ENCODE measurements around the gene WDR36.

WDR36 gene

GRCh38 chr5:111106320-111106948 is 14.3 kb downstream of the WDR36 start:
- no peak for DNase-seq

GRCh38 chr5:111107371-111107770 is 15.2 kb downstream of the WDR36 start:
- no peak for DNase-seq

GRCh38 chr5:111111956-111112355 is 19.8 kb downstream of the WDR36 start:
- no peak for DNase-seq

GRCh38 chr5:111113678-111114077 is 21.5 kb downstream of the WDR36 start:
- DNase-seq = no peak

GRCh38 chr5:111115229-111115628 is 23.1 kb downstream of the WDR36 start:
- DNase-seq = no peak

- no peak for DNase-seq
Measured at GRCh38 chr5:111116550-111116949, 24.4 kb downstream of the WDR36 start.

- no peak for DNase-seq
Measured at GRCh38 chr5:111117136-111117535, 25.0 kb downstream of the WDR36 start.

GRCh38 chr5:111119221-111119620 is 27.1 kb downstream of the WDR36 start:
- DNase-seq = no peak

GRCh38 chr5:111119856-111120255 is 27.7 kb downstream of the WDR36 start:
- DNase-seq = no peak

- DNase-seq = no peak
Measured at GRCh38 chr5:111120911-111121310, 28.8 kb downstream of the WDR36 start.

- no peak for DNase-seq
Measured at GRCh38 chr5:111121926-111122325, 29.8 kb downstream of the WDR36 start.

- DNase-seq = no peak
Measured at GRCh38 chr5:111122398-111122797, 30.2 kb downstream of the WDR36 start.

- no peak for DNase-seq
Measured at GRCh38 chr5:111124793-111125192, 32.6 kb downstream of the WDR36 start.

- no peak for DNase-seq
Measured at GRCh38 chr5:111126896-111127295, 34.7 kb downstream of the WDR36 start.

GRCh38 chr5:111127453-111128195 is 35.5 kb downstream of the WDR36 start:
- no peak for DNase-seq

GRCh38 chr5:111129938-111130337 is 37.8 kb downstream of the WDR36 start:
- no peak for DNase-seq

- no peak for DNase-seq
Measured at GRCh38 chr5:111131356-111131755, 39.2 kb downstream of the WDR36 start.

GRCh38 chr5:111132076-111132475 is 39.9 kb downstream of the WDR36 start:
- DNase-seq = no peak

GRCh38 chr5:111132731-111133435 is 40.7 kb downstream of the WDR36 start:
- no peak for DNase-seq

- no peak for DNase-seq
Measured at GRCh38 chr5:111133436-111133751, 41.2 kb downstream of the WDR36 start.

- DNase-seq = no peak
Measured at GRCh38 chr5:111134087-111134486, 41.9 kb downstream of the WDR36 start.

- DNase-seq = no peak
Measured at GRCh38 chr5:111134864-111135263, 42.7 kb downstream of the WDR36 start.

GRCh38 chr5:111135363-111135762 is 43.2 kb downstream of the WDR36 start:
- no peak for DNase-seq

GRCh38 chr5:111135946-111136345 is 43.8 kb downstream of the WDR36 start:
- DNase-seq = no peak
